ENCODE data around the gene CHPF2. TPM values are rescaled to one million over a fixed set of nuclear protein-coding genes. Genes with fewer than 3 reads are reported as not detected.

Gene CHPF2
- total RNA-seq, 1 experiment from 2014 or later, result 19.5 TPM

DNA sequence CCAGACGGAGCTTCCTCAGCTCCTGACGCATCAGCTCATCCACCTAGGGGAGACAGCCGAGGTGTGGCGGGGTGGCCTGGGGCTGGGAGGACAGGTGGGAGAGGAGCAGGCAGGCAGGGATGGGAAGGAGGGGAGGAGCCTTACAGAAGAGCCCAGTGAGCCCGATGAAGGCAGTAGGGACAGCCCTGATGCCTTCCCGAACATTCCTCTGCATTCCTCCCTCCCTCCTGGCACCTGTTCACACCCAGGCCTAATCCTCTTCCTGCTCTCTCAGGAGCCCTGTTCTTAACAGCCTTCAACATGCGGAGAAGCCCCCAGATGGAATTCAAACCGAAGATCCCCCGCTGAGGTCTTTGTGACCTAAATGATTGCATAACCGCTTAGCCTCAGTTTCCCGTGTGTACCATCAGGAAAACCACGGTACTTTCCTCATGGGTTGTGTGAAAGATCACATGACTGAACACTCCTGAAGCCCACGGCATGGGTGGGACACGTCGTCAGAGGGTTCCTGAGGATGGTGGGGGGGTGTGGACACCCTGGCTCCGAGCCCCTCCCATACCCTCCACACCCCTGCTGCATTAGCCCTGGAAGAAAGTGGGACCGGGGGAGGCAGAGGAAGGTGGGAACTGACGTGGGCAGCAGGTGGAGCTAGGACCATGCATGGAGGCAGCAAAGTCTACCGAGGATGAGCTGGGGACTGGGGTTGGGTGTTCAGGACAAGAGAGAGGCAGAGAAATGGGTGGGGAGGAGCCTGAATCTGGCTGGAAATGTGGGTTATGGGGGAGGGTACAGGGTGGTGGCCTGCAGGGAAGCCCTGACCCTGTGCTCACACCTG is 36.5 kb upstream of the CHPF2 start (continued):
- no peak for TF ChIP-seq CTCF (IDR thresholded peaks at IDR 0.05 in 2 of 3, conservative IDR thresholded peaks at IDR 0.05 in 1 of 3; ENCODE audit: borderline replicate concordance in 1 of 3, insufficient read depth in 1 of 3, low read depth in 2 of 3, low read length in 2 of 3)
- no peak for TF ChIP-seq EZH2 (IDR thresholded peaks at IDR 0.05)
- no peak for TF ChIP-seq ATF3 (IDR thresholded peaks at IDR 0.05)

DNA sequence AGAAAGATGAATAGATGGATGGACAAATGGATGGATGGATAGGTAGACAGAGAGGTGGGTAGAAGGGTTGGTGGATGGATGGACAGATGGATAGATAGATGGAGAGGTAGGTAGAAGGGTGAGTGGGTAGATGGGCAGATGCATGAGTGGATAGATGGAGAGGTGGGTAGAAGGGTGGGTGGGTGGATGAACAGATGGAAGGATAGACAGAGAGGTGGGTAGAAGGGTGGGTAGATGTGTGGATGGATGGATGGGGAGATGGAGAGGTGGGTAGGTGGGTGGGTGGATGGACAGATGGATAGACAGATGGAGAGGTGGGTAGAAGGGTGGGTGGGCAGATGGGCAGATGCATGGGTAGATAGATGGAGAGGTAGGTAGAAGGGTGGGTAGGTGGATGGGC is 34.4 kb upstream of the CHPF2 start:
- BruUV-seq (replicated peaks), result no TSS peak
- CTCF ChIA-PET, result no interaction called here
- TF ChIP-seq SIN3A (IDR thresholded peaks at IDR 0.05; ENCODE audit: low read depth) (no peak), ZFX (IDR thresholded peaks at IDR 0.05) (no peak), CEBPB (IDR thresholded peaks at IDR 0.05; ENCODE audit: low read depth) (no peak), ZNF274 (IDR thresholded peaks at IDR 0.05; ENCODE audit: low read depth, low read length) (no peak), CTCF (IDR thresholded peaks at IDR 0.05 in 2 of 3, conservative IDR thresholded peaks at IDR 0.05 in 1 of 3; ENCODE audit: borderline replicate concordance in 1 of 3, insufficient read depth in 1 of 3, low read depth in 2 of 3, low read length in 2 of 3) (no peak), ELF1 (IDR thresholded peaks at IDR 0.05; ENCODE audit: borderline replicate concordance, low read depth) (no peak), ATF3 (IDR thresholded peaks at IDR 0.05) (no peak), POLR2AphosphoS5 (IDR thresholded peaks at IDR 0.05; ENCODE audit: low read depth, low read length) (no peak), CBX3 (IDR thresholded peaks at IDR 0.05; ENCODE audit: low read depth) (no peak), EZH2 (IDR thresholded peaks at IDR 0.05) (no peak), POLR2A (IDR thresholded peaks at IDR 0.05; ENCODE audit: borderline replicate concordance, extremely low read depth, insufficient read depth, insufficient read length) (no peak), SP1 (IDR thresholded peaks at IDR 0.05; ENCODE audit: low read depth) (no peak), RAD21 (IDR thresholded peaks at IDR 0.05; ENCODE audit: low read depth) (no peak), JUND (IDR thresholded peaks at IDR 0.05) (no peak), EZH2phosphoT487 (IDR thresholded peaks at IDR 0.05; ENCODE audit: borderline replicate concordance) (no peak)
- TF ChIP-seq, protein P1, sequence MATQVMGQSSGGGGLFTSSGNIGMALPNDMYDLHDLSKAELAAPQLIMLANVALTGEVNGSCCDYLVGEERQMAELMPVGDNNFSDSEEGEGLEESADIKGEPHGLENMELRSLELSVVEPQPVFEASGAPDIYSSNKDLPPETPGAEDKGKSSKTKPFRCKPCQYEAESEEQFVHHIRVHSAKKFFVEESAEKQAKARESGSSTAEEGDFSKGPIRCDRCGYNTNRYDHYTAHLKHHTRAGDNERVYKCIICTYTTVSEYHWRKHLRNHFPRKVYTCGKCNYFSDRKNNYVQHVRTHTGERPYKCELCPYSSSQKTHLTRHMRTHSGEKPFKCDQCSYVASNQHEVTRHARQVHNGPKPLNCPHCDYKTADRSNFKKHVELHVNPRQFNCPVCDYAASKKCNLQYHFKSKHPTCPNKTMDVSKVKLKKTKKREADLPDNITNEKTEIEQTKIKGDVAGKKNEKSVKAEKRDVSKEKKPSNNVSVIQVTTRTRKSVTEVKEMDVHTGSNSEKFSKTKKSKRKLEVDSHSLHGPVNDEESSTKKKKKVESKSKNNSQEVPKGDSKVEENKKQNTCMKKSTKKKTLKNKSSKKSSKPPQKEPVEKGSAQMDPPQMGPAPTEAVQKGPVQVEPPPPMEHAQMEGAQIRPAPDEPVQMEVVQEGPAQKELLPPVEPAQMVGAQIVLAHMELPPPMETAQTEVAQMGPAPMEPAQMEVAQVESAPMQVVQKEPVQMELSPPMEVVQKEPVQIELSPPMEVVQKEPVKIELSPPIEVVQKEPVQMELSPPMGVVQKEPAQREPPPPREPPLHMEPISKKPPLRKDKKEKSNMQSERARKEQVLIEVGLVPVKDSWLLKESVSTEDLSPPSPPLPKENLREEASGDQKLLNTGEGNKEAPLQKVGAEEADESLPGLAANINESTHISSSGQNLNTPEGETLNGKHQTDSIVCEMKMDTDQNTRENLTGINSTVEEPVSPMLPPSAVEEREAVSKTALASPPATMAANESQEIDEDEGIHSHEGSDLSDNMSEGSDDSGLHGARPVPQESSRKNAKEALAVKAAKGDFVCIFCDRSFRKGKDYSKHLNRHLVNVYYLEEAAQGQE (IDR thresholded peaks at IDR 0.05; ENCODE audit: low read depth), result no peak

More for the DNA sequence above, 34.4 kb upstream of the CHPF2 start:
- H3K9me2 ChIP-seq (ENCODE audit: insufficient read depth), result no peaks in the 10 kb centered on the region
- no peak overlapping the region for H3K4me2 ChIP-seq (ENCODE audit: low read length)
- H4K20me1 ChIP-seq (ENCODE audit: insufficient read depth), result no peaks in the 10 kb centered on the region
- H3K79me2 ChIP-seq (ENCODE audit: insufficient read depth, low read length), result no peaks in the 10 kb centered on the region
- no peak for DNase-seq (ENCODE audit: low read depth, low spot score)
- RAD21 ChIA-PET (ENCODE audit: low non-redundant PET in 1 of 2, low total read pairs in 2 of 2, uncharacterized antibody in 2 of 2, unreplicated experiment in 2 of 2), result no interaction called here
- POLR2A ChIA-PET, result no interaction called here
- ATAC-seq, result no peak
- H3K36me3 ChIP-seq (ENCODE audit: control insufficient read depth in 1 of 2, insufficient read depth in 2 of 2, low read length in 2 of 2), result no peaks in the 10 kb centered on the region
- intact Hi-C loops (cut with micrococcal nuclease), result no loop called here
- H2AFZ ChIP-seq (ENCODE audit: low read depth, low read length, poor library complexity, severe bottlenecking), result no peak overlapping the region
- no peak overlapping the region for H3K27ac ChIP-seq (ENCODE audit: low read depth, low read length)
- H3K9me3 ChIP-seq (ENCODE audit: control insufficient read depth in 1 of 2, insufficient read depth in 1 of 2, low read depth in 1 of 2, low read length in 2 of 2), result no peaks in the 10 kb centered on the region
- H3K9ac ChIP-seq (ENCODE audit: low read length), result no peak overlapping the region
- H3K4me1 ChIP-seq (ENCODE audit: control insufficient read depth in 1 of 2, insufficient read depth in 2 of 2, low read length in 2 of 2), result no peaks in the 10 kb centered on the region
- H3K4me3 ChIP-seq (replicated peaks in 1 of 2; ENCODE audit: low read depth in 1 of 2, low read length in 2 of 2), result no peak overlapping the region
- H3K27me3 ChIP-seq (ENCODE audit: insufficient read depth, low read length), result peaks cover 24% of the 10 kb centered on the region; the same call in 1 of the 2 replicates

Measured in HCT116 (cell line).